ENCODE measurements around the gene TEF.

GRCh38 chr22:41406410-41406809 is 24.7 kb downstream of the TEF start:
- no peak for TF ChIP-seq CTCF (IDR thresholded peaks at IDR 0.05)
- no peak for TF ChIP-seq POLR2A (IDR thresholded peaks at IDR 0.05)

Data from testis (tissue), 2 donors.